HepG2 (cell line): ENCODE measurements around the gene ZNF628.

Source experiments
- BRCA1 ChIP-seq: sonication (generic); formaldehyde crosslinking; IDR thresholded peaks from 2 replicates; pipeline ENCODE4 v1.4.0; 2020; ENCODE audit warnings: missing genetic modification reagents
- CHD2 ChIP-seq: IDR thresholded peaks from 2 replicates; pipeline ENCODE4 v1.6.1; 2011; ENCODE audit warnings: low read depth, low read length, improper control_type of control experiment
- CTCF ChIP-seq: sonication (generic); formaldehyde crosslinking; IDR thresholded peaks from 2 replicates; pipeline ENCODE4 v1.5.0; 2020; ENCODE audit warnings: mild to moderate bottlenecking, missing genetic modification reagents, moderate library complexity
- DMTF1 ChIP-seq: sonication (generic); formaldehyde crosslinking; IDR thresholded peaks from 2 replicates; pipeline ENCODE4 v1.4.0; 2020; ENCODE audit warnings: mild to moderate bottlenecking, missing genetic modification reagents
- MYC ChIP-seq: sonication (generic); formaldehyde crosslinking; IDR thresholded peaks from 2 replicates; pipeline ENCODE4 v1.9.0; 2021; ENCODE audit warnings: missing genetic modification reagents, borderline replicate concordance
- NBN ChIP-seq: fragments of 450-650 bp; conservative IDR thresholded peaks from 2 replicates; pipeline ENCODE4 v1.6.1; 2017
- NR1H2 ChIP-seq: sonication (generic); formaldehyde crosslinking; IDR thresholded peaks from 2 replicates; pipeline ENCODE4 v1.8.1; 2022; ENCODE audit warnings: low read depth, missing genetic modification reagents, borderline replicate concordance
- SNAPC2 ChIP-seq: sonication (generic); formaldehyde crosslinking; IDR thresholded peaks from 2 replicates; pipeline ENCODE4 v1.8.1; 2022; ENCODE audit warnings: mild to moderate bottlenecking, missing genetic modification reagents
- SNAPC4 ChIP-seq: sonication (generic); formaldehyde crosslinking; IDR thresholded peaks from 2 replicates; pipeline ENCODE4 v1.4.0; 2020; ENCODE audit warnings: mild to moderate bottlenecking, missing genetic modification reagents
- SP2 ChIP-seq: sonication (generic); formaldehyde crosslinking; IDR thresholded peaks from 2 replicates; pipeline ENCODE4 v1.5.1; 2020; ENCODE audit warnings: mild to moderate bottlenecking, missing genetic modification reagents
- TBP ChIP-seq: sonication (generic); formaldehyde crosslinking; IDR thresholded peaks from 2 replicates; pipeline ENCODE4 v1.5.0; 2020; ENCODE audit warnings: missing genetic modification reagents
- ZBTB14 ChIP-seq: sonication (generic); formaldehyde crosslinking; IDR thresholded peaks from 2 replicates; pipeline ENCODE4 v1.4.0; 2020; ENCODE audit warnings: missing genetic modification reagents
- ZFP36L2 ChIP-seq: sonication (generic); formaldehyde crosslinking; IDR thresholded peaks from 2 replicates; pipeline ENCODE4 v1.4.0; 2020; ENCODE audit warnings: missing genetic modification reagents
- ZNF24 ChIP-seq: fragments of 450-650 bp; IDR thresholded peaks from 2 replicates; pipeline ENCODE4 v1.6.1; 2017; ENCODE audit warnings: antibody characterized with exemption, mild to moderate bottlenecking

DNA sequence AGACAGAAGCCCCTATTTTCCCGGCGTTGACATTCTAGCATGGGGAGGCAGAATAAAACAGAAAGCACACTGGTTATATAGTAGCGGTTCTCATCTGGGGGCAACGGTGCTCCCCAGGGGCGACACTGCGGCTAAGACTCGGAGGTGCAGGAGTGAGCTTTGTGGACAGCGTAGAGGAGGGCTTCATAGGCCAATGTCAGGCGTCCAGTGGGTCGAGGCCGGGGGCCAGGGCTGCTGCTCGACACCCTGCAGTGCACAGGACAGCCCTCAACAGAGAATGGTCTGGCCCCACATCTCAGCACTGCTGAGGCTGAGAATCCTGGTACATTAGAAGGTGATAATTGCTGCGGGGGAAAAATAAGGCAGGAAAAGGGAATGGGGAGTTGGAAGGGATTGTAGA lies 1.5 kb downstream of the ZNF628 start:
- no peak for TF ChIP-seq CHD2
- TF ChIP-seq BRCA1 (CRISPR knock-in tag): no peak
- no peak for TF ChIP-seq CTCF (CRISPR knock-in tag)
- no peak for TF ChIP-seq ZBTB14 (CRISPR knock-in tag)
- TF ChIP-seq TBP (CRISPR knock-in tag): no peak
- TF ChIP-seq SNAPC4 (CRISPR knock-in tag): no peak
- no peak for TF ChIP-seq DMTF1
- TF ChIP-seq ZNF24: no peak
- TF ChIP-seq NBN: no peak
- TF ChIP-seq SNAPC2 (CRISPR knock-in tag): no peak
- TF ChIP-seq ZFP36L2 (CRISPR knock-in tag): no peak
- TF ChIP-seq MYC (CRISPR knock-in tag): no peak
- no peak for TF ChIP-seq SP2 (CRISPR knock-in tag)
- TF ChIP-seq NR1H2: no peak
